MG63 (cell line): Measurements from ENCODE around the gene DNAH9. TPM values are rescaled to one million over a fixed set of nuclear protein-coding genes. Genes with fewer than 3 reads are reported as not detected.
"Not testable (repeated sequence)": the region's sequence is repeated elsewhere in the genome, so short reads cannot be mapped to it uniquely, and the experiment has no call there.

Source experiments
- DNase-seq: peaks from one replicate; pipeline ENCODE4 v3.0.0-alpha.2; 2020
- H3K27me3 ChIP-seq: fragments of 250-450 bp; sonication (Bioruptor Pico); 2 replicates; pipeline ENCODE4 v1.5.1; 2020; ENCODE audit warnings: mild to moderate bottlenecking, moderate library complexity
- H3K36me3 ChIP-seq: fragments of 250-450 bp; sonication (Bioruptor Pico); 2 replicates; pipeline ENCODE4 v1.5.1; 2020; ENCODE audit warnings: mild to moderate bottlenecking, moderate library complexity
- H3K4me3 ChIP-seq: fragments of 250-450 bp; sonication (Bioruptor Pico); 2 replicates; pipeline ENCODE4 v1.5.1; 2020; ENCODE audit warnings: mild to moderate bottlenecking, moderate library complexity
- H3K9me3 ChIP-seq: fragments of 250-450 bp; sonication (Bioruptor Pico); 2 replicates; pipeline ENCODE4 v1.5.1; 2020; ENCODE audit warnings: mild to moderate bottlenecking, moderate library complexity
- total RNA-seq: library from RNA; depleted of rRNA; stranded (reverse); fragments of >200 nt; shearing (Covaris generic); gene quantifications from 2 replicates; pipeline ENCODE4 v1.2.3, GENCODE V29; 2014; ENCODE audit warnings: low replicate concordance

DNAH9 gene
- total RNA-seq, 1 experiment from 2014 or later: not detected

GRCh38 chr17:11932337-11932898 is 334.1 kb downstream of the DNAH9 start:
- Histone ChIP-seq H3K36me3 (no peaks in the 10 kb centered on the region), H3K4me3 (no peak overlapping the region), H3K27me3 (peaks cover 6% of the 10 kb centered on the region; the same call in 1 of the 2 replicates), H3K9me3 (no peaks in the 10 kb centered on the region)
- no peak for DNase-seq

GRCh38 chr17:11935734-11936406 is 337.6 kb downstream of the DNAH9 start:
- 0 out of 2 replicates have a peak, but pooled peaks cover 3% of the 10 kb centered on the region for H3K27me3 ChIP-seq
- no peaks in the 10 kb centered on the region for H3K9me3 ChIP-seq
- peak; percentile 33 for DNase-seq
- H3K4me3 ChIP-seq: no peak overlapping the region
- H3K36me3 ChIP-seq: no peaks in the 10 kb centered on the region

- Histone ChIP-seq H3K27me3 (0 out of 2 replicates have a peak, but pooled peaks cover 3% of the 10 kb centered on the region), H3K36me3 (no peaks in the 10 kb centered on the region), H3K4me3 (no peak overlapping the region), H3K9me3 (no peaks in the 10 kb centered on the region)
- no peak for DNase-seq
These were observed 342.6 kb downstream of the DNAH9 start for GRCh38 chr17:11940904-11941303.

- not testable (repeated sequence) for DNase-seq, H3K27me3 ChIP-seq, H3K36me3 ChIP-seq, H3K4me3 ChIP-seq, H3K9me3 ChIP-seq
These were observed 344.8 kb downstream of the DNAH9 start for GRCh38 chr17:11943086-11943485.

GRCh38 chr17:11943759-11944347 is 345.6 kb downstream of the DNAH9 start:
- no peak for DNase-seq
- Histone ChIP-seq H3K27me3 (no peaks in the 10 kb centered on the region), H3K36me3 (no peaks in the 10 kb centered on the region), H3K4me3 (no peak overlapping the region), H3K9me3 (no peaks in the 10 kb centered on the region)

- Histone ChIP-seq H3K27me3 (no peaks in the 10 kb centered on the region), H3K9me3 (no peaks in the 10 kb centered on the region), H3K36me3 (no peaks in the 10 kb centered on the region), H3K4me3 (no peak overlapping the region)
- no peak for DNase-seq
These were observed 346.3 kb downstream of the DNAH9 start for GRCh38 chr17:11944587-11944986.

GRCh38 chr17:11948789-11949188 is 350.5 kb downstream of the DNAH9 start:
- peak; percentile 84 for DNase-seq
- H3K9me3 ChIP-seq: peaks cover 8% of the 10 kb centered on the region
- no peaks in the 10 kb centered on the region for H3K27me3 ChIP-seq
- H3K4me3 ChIP-seq: no peak overlapping the region
- no peaks in the 10 kb centered on the region for H3K36me3 ChIP-seq

- H3K4me3 ChIP-seq, H3K27me3 ChIP-seq: not testable (repeated sequence)
These were observed 351.3 kb downstream of the DNAH9 start for GRCh38 chr17:11949571-11949970.

GRCh38 chr17:11950771-11951519 is 352.7 kb downstream of the DNAH9 start:
- Histone ChIP-seq H3K36me3 (no peaks in the 10 kb centered on the region), H3K4me3 (no peak overlapping the region), H3K9me3 (peaks cover 14% of the 10 kb centered on the region), H3K27me3 (no peaks in the 10 kb centered on the region)
- no peak for DNase-seq

More at GRCh38 chr17:11949571-11949970, 351.3 kb downstream of the DNAH9 start:
- peaks cover 14% of the 10 kb centered on the region for H3K9me3 ChIP-seq
- H3K36me3 ChIP-seq, DNase-seq: not testable (repeated sequence)

GRCh38 chr17:11952610-11953009 is 354.3 kb downstream of the DNAH9 start:
- H3K27me3 ChIP-seq: no peaks in the 10 kb centered on the region
- no peak for DNase-seq
- H3K9me3 ChIP-seq: peaks cover 14% of the 10 kb centered on the region
- no peaks in the 10 kb centered on the region for H3K36me3 ChIP-seq
- no peak overlapping the region for H3K4me3 ChIP-seq

GRCh38 chr17:11953924-11954323 is 355.7 kb downstream of the DNAH9 start:
- H3K36me3 ChIP-seq: no peaks in the 10 kb centered on the region
- peaks cover 14% of the 10 kb centered on the region for H3K9me3 ChIP-seq
- no peak for DNase-seq
- no peak overlapping the region for H3K4me3 ChIP-seq
- no peaks in the 10 kb centered on the region for H3K27me3 ChIP-seq

- Histone ChIP-seq H3K27me3 (no peaks in the 10 kb centered on the region), H3K4me3 (no peak overlapping the region), H3K9me3 (peaks cover 14% of the 10 kb centered on the region), H3K36me3 (no peaks in the 10 kb centered on the region)
- DNase-seq: no peak
These were observed 356.7 kb downstream of the DNAH9 start for GRCh38 chr17:11954936-11955335.

GRCh38 chr17:11969565-11969964 is 371.3 kb downstream of the DNAH9 start:
- no peaks in the 10 kb centered on the region; the same call in 1 of the 2 replicates for H3K36me3 ChIP-seq
- H3K27me3 ChIP-seq: no peaks in the 10 kb centered on the region
- no peak overlapping the region for H3K4me3 ChIP-seq
- no peak for DNase-seq
- peaks cover 9% of the 10 kb centered on the region for H3K9me3 ChIP-seq

- DNase-seq, H3K9me3 ChIP-seq: not testable (repeated sequence)
These were observed 374.5 kb downstream of the DNAH9 start for GRCh38 chr17:11972741-11973140.

GRCh38 chr17:11979795-11980194 is 381.5 kb downstream of the DNAH9 start:
- H3K4me3 ChIP-seq: no peak overlapping the region
- H3K9me3 ChIP-seq: no peaks in the 10 kb centered on the region
- peaks cover 28% of the 10 kb centered on the region for H3K36me3 ChIP-seq
- no peaks in the 10 kb centered on the region for H3K27me3 ChIP-seq
- no peak for DNase-seq

More at GRCh38 chr17:11972741-11973140, 374.5 kb downstream of the DNAH9 start:
- H3K4me3 ChIP-seq, H3K36me3 ChIP-seq, H3K27me3 ChIP-seq: not testable (repeated sequence)

GRCh38 chr17:11980813-11981212 is 382.5 kb downstream of the DNAH9 start:
- Histone ChIP-seq H3K9me3 (no peaks in the 10 kb centered on the region), H3K36me3 (peaks cover 28% of the 10 kb centered on the region), H3K4me3 (no peak overlapping the region), H3K27me3 (no peaks in the 10 kb centered on the region)
- DNase-seq: no peak

GRCh38 chr17:11981862-11982261 is 383.6 kb downstream of the DNAH9 start:
- Histone ChIP-seq H3K4me3 (no peak overlapping the region), H3K36me3 (peaks cover 28% of the 10 kb centered on the region), H3K9me3 (no peaks in the 10 kb centered on the region), H3K27me3 (no peaks in the 10 kb centered on the region)
- DNase-seq: no peak
